Activated naive CD4-positive, alpha-beta T cell treated with anti-CD3 and anti-CD28 coated beads, Interleukin-2, amount 10 ng/mL, durations not matched to agents 7 days and 5 days (primary cell): ENCODE data around the gene SERPINA9.
"Not testable (repeated sequence)": the region's sequence is repeated elsewhere in the genome, so short reads cannot be mapped to it uniquely, and the experiment has no call there.

Source experiments
- CTCF ChIA-PET: fragments of 350-600 bp; sonication (Branson Sonifier 250); formaldehyde crosslinking; loops from one replicate; lab custom pipeline; 2021; ENCODE audit warnings: antibody characterized with exemption; lab: Charles Lee
- DNase-seq: peaks from one replicate; pipeline ENCODE4 v3.0.0-alpha.2; 2020
- H3K27ac Mint-ChIP-seq: one replicate; pipeline ENCODE4 v1.8.0; 2021; ENCODE audit warnings: mild to moderate bottlenecking, moderate library complexity, mixed read lengths
- H3K27me3 Mint-ChIP-seq: one replicate; pipeline ENCODE4 v1.8.0; 2021; ENCODE audit warnings: mild to moderate bottlenecking, mixed read lengths
- H3K36me3 Mint-ChIP-seq: one replicate; pipeline ENCODE4 v1.8.0; 2021; ENCODE audit warnings: mixed read lengths
- H3K4me1 Mint-ChIP-seq: one replicate; pipeline ENCODE4 v1.8.0; 2021; ENCODE audit warnings: mixed read lengths
- H3K4me3 Mint-ChIP-seq: one replicate; pipeline ENCODE4 v1.8.0; 2021; ENCODE audit warnings: mild to moderate bottlenecking, moderate library complexity, mixed read lengths
- H3K9me3 Mint-ChIP-seq: one replicate; pipeline ENCODE4 v1.8.0; 2021; ENCODE audit warnings: mixed read lengths

The SERPINA9 gene

GRCh38 chr14:94446126-94446525 lies 29.9 kb downstream of the SERPINA9 start:
- Mint-ChIP-seq H3K4me1 (no peaks in the 10 kb centered on the region), H3K9me3 (no peaks in the 10 kb centered on the region), H3K27me3 (peaks cover 11% of the 10 kb centered on the region), H3K27ac (no peak overlapping the region), H3K4me3 (no peak overlapping the region), H3K36me3 (no peaks in the 10 kb centered on the region)
- no peak for DNase-seq
- CTCF ChIA-PET: interaction anchor here (1.5 kb wide), 1 partner anchor 23 kb away, joined by 3 read pairs; no protein-coding TSS in a partner anchor

- CTCF ChIA-PET: no interaction called here
- Mint-ChIP-seq H3K9me3 (no peaks in the 10 kb centered on the region), H3K4me3 (no peak overlapping the region), H3K27ac (no peak overlapping the region), H3K27me3 (peaks cover 11% of the 10 kb centered on the region), H3K36me3 (no peaks in the 10 kb centered on the region), H3K4me1 (no peaks in the 10 kb centered on the region)
- no peak for DNase-seq
These were observed 31.0 kb downstream of the SERPINA9 start for GRCh38 chr14:94445003-94445402.

GRCh38 chr14:94441531-94442205 lies 34.3 kb downstream of the SERPINA9 start:
- H3K36me3 Mint-ChIP-seq: no peaks in the 10 kb centered on the region
- H3K9me3 Mint-ChIP-seq: no peaks in the 10 kb centered on the region
- no peak for DNase-seq
- H3K4me1 Mint-ChIP-seq: no peaks in the 10 kb centered on the region
- H3K27ac Mint-ChIP-seq: no peak overlapping the region
- CTCF ChIA-PET: no interaction called here
- H3K4me3 Mint-ChIP-seq: no peak overlapping the region
- H3K27me3 Mint-ChIP-seq: peaks cover 3% of the 10 kb centered on the region

- no peak for DNase-seq
- peaks cover 3% of the 10 kb centered on the region for H3K27me3 Mint-ChIP-seq
- H3K27ac Mint-ChIP-seq: no peak overlapping the region
- H3K36me3 Mint-ChIP-seq: no peaks in the 10 kb centered on the region
- no peaks in the 10 kb centered on the region for H3K9me3 Mint-ChIP-seq
- H3K4me1 Mint-ChIP-seq: no peaks in the 10 kb centered on the region
- no peak overlapping the region for H3K4me3 Mint-ChIP-seq
- CTCF ChIA-PET: no interaction called here
These were observed 34.9 kb downstream of the SERPINA9 start for GRCh38 chr14:94441130-94441529.

- H3K27ac Mint-ChIP-seq: no peak overlapping the region
- H3K9me3 Mint-ChIP-seq: no peaks in the 10 kb centered on the region
- H3K36me3 Mint-ChIP-seq: no peaks in the 10 kb centered on the region
- H3K27me3 Mint-ChIP-seq: peaks cover 3% of the 10 kb centered on the region
- no peaks in the 10 kb centered on the region for H3K4me1 Mint-ChIP-seq
- no peak for DNase-seq
- H3K4me3 Mint-ChIP-seq: no peak overlapping the region
- CTCF ChIA-PET: no interaction called here
These were observed 36.4 kb downstream of the SERPINA9 start for GRCh38 chr14:94439453-94440057.

- H3K27me3 Mint-ChIP-seq: peaks cover 5% of the 10 kb centered on the region
- no peak overlapping the region for H3K4me3 Mint-ChIP-seq
- H3K9me3 Mint-ChIP-seq: peaks cover 1% of the 10 kb centered on the region
- H3K27ac Mint-ChIP-seq: no peak overlapping the region
- CTCF ChIA-PET: no interaction called here
- H3K4me1 Mint-ChIP-seq: no peaks in the 10 kb centered on the region
- no peaks in the 10 kb centered on the region for H3K36me3 Mint-ChIP-seq
- DNase-seq: no peak
These were observed 47.4 kb downstream of the SERPINA9 start for GRCh38 chr14:94428610-94429009.

- Mint-ChIP-seq H3K36me3 (no peaks in the 10 kb centered on the region), H3K9me3 (peaks cover 1% of the 10 kb centered on the region), H3K27ac (no peak overlapping the region), H3K4me3 (no peak overlapping the region), H3K4me1 (no peaks in the 10 kb centered on the region), H3K27me3 (peaks cover 9% of the 10 kb centered on the region)
- DNase-seq: no peak
- CTCF ChIA-PET: interaction anchor here (1.1 kb wide), 1 partner anchor 60 kb away, joined by 3 read pairs; no protein-coding TSS in a partner anchor
These were observed 48.9 kb downstream of the SERPINA9 start for GRCh38 chr14:94427016-94427613.

GRCh38 chr14:94426526-94426925 lies 49.5 kb downstream of the SERPINA9 start:
- Mint-ChIP-seq H3K9me3 (peaks cover 1% of the 10 kb centered on the region), H3K4me1 (no peaks in the 10 kb centered on the region), H3K4me3 (no peak overlapping the region), H3K27me3 (peaks cover 9% of the 10 kb centered on the region), H3K27ac (no peak overlapping the region), H3K36me3 (no peaks in the 10 kb centered on the region)
- no peak for DNase-seq
- CTCF ChIA-PET: interaction anchor here (1.1 kb wide), 1 partner anchor 60 kb away, joined by 3 read pairs; no protein-coding TSS in a partner anchor

- Mint-ChIP-seq H3K9me3 (no peaks in the 10 kb centered on the region), H3K4me3 (no peak overlapping the region), H3K4me1 (no peaks in the 10 kb centered on the region), H3K27ac (no peak overlapping the region), H3K36me3 (no peaks in the 10 kb centered on the region), H3K27me3 (peaks cover 9% of the 10 kb centered on the region)
- CTCF ChIA-PET: no interaction called here
- no peak for DNase-seq
These were observed 51.6 kb downstream of the SERPINA9 start for GRCh38 chr14:94424371-94424770.

GRCh38 chr14:94423453-94424056 lies 52.4 kb downstream of the SERPINA9 start:
- H3K4me1 Mint-ChIP-seq: no peaks in the 10 kb centered on the region
- no peaks in the 10 kb centered on the region for H3K36me3 Mint-ChIP-seq
- peak; percentile 63 for DNase-seq
- CTCF ChIA-PET: interaction anchor here (0.6 to 1.8 kb wide), 9 partner anchors 10 to 291 kb away, joined by 3 to 14 read pairs (median 3); no protein-coding TSS in a partner anchor
- no peaks in the 10 kb centered on the region for H3K9me3 Mint-ChIP-seq
- peaks cover 9% of the 10 kb centered on the region for H3K27me3 Mint-ChIP-seq
- no peak overlapping the region for H3K27ac Mint-ChIP-seq
- no peak overlapping the region for H3K4me3 Mint-ChIP-seq

GRCh38 chr14:94421316-94421715 lies 54.7 kb downstream of the SERPINA9 start:
- Mint-ChIP-seq H3K4me3 (no peak overlapping the region), H3K27ac (no peak overlapping the region), H3K4me1 (no peaks in the 10 kb centered on the region), H3K36me3 (no peaks in the 10 kb centered on the region), H3K9me3 (no peaks in the 10 kb centered on the region), H3K27me3 (peaks cover 9% of the 10 kb centered on the region)
- CTCF ChIA-PET: interaction anchor here (0.8 kb wide), 1 partner anchor 12 kb away, joined by 3 read pairs; no protein-coding TSS in a partner anchor
- no peak for DNase-seq

- H3K27me3 Mint-ChIP-seq, H3K27ac Mint-ChIP-seq: not testable (repeated sequence)
These were observed 58.3 kb downstream of the SERPINA9 start for GRCh38 chr14:94417497-94418205.

More at GRCh38 chr14:94417497-94418205, 58.3 kb downstream of the SERPINA9 start:
- H3K4me3 Mint-ChIP-seq, CTCF ChIA-PET, H3K36me3 Mint-ChIP-seq, DNase-seq, H3K4me1 Mint-ChIP-seq, H3K9me3 Mint-ChIP-seq: not testable (repeated sequence)
